LNCAP (cell line): ENCODE data around the gene ARHGEF38.

Experiments
- TF ChIP-seq, protein P1 (sequence below): fragments of 450-650 bp; IDR thresholded peaks from 2 replicates; pipeline ENCODE4 v1.5.1; 2017; ENCODE audit warnings: mild to moderate bottlenecking

The ARHGEF38 gene

DNA sequence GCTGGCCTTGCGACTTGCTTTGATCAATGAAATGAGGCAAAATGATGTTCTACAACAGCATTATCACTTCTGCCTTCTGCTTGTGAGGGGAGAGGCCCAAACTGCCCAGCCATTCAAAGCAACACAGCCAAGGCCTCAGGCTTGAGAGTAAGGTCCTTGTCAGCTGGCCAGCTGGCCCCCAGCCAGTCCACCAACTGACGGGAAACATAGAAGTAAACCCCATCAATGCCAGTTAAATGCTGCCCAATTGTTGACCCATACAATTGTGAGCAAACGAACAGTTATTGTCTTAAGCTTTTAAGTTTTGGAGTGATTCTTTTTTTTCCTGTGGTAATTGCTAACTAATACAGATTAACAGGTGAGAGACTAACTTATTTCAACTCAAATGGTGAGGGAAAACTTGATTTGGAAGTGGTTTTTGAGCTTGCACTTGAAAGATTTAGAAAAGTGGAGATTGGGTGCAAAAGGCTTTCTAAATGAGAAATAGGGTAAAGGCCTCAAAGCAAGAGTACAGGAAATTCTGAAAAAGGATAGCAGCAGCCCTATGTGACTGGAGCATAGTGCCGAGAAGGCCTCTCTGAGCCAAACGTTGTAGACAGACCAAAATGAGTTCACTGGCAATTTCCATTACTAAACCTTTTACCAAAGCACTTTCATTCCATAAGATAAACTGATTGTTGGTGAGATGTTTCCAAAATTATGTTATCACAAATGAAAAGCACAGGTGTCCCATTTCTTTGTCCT, 66.9 kb downstream of the ARHGEF38 start:
- TF ChIP-seq, protein P1, sequence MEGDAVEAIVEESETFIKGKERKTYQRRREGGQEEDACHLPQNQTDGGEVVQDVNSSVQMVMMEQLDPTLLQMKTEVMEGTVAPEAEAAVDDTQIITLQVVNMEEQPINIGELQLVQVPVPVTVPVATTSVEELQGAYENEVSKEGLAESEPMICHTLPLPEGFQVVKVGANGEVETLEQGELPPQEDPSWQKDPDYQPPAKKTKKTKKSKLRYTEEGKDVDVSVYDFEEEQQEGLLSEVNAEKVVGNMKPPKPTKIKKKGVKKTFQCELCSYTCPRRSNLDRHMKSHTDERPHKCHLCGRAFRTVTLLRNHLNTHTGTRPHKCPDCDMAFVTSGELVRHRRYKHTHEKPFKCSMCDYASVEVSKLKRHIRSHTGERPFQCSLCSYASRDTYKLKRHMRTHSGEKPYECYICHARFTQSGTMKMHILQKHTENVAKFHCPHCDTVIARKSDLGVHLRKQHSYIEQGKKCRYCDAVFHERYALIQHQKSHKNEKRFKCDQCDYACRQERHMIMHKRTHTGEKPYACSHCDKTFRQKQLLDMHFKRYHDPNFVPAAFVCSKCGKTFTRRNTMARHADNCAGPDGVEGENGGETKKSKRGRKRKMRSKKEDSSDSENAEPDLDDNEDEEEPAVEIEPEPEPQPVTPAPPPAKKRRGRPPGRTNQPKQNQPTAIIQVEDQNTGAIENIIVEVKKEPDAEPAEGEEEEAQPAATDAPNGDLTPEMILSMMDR, result no peak

DNA sequence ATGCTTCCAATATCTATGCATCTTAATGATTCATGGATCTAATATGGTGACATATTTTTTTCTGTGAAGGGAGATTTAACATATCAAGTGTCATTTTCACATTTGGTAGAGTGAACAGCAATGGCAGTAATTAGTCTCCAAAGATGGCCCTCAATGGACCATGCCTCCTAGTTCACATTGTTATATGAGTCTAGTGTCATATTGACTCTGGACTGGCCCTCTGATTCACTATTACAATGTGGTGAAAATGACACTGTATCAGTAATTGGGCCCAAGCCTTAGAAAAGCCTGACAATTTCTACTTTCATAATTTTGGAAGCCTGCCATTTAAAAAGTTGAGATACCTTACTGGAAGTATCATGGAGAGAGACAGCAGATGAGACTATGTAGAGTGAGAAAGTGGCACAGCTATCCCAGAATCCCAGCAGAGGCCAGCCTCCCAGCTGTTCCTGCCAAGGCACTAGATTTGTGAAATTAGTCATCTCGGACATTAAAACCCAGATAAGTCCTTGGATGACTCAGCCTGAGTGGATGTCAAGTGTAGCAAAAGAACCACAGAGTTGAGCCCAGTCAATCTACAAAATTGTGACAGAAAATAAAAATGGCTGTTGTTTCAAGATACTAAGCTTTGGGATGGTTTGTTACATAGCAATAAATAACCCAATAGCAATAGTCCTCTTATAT, 68.4 kb downstream of the ARHGEF38 start:
- TF ChIP-seq, protein P1, result no peak

DNA sequence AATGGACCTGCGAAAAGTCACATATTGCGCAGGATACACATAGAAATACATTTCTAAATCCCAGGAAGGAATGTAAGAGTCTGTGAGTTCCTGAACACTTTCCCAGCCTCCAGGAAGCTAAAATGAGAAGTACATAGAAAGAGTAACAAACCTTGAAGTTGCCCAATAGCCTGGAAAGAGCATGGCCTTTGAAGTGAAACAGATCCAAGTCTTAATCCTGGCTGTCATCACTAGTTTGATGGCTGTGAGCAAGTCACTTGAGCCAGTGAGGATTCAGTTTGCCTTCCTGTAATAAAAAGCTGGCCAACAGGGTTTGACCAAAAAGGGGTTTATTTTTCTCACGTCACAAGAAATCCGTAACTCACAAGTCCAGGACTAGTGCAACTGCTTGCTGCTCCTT, 69.8 kb downstream of the ARHGEF38 start:
- TF ChIP-seq, protein P1, result no peak

DNA sequence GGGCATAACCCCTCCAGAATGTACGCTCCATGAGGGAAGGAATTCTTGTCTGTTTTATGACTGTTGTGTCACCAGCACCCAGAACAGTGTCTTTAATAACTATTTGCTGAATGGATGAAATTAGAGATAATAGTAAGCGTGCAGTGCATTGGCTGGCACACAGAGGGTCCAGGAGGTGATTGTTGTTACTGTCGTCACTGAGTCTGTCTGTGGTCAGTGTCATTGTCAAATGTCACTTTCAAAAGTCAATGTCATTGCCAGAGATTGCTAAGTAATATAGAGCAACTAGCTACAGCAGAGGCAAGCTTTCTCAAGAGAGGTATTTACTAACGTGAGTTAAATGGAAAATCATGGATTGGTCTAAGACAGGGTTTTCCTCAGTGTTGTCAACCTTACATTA, 70.7 kb downstream of the ARHGEF38 start:
- TF ChIP-seq, protein P1, result no peak

DNA sequence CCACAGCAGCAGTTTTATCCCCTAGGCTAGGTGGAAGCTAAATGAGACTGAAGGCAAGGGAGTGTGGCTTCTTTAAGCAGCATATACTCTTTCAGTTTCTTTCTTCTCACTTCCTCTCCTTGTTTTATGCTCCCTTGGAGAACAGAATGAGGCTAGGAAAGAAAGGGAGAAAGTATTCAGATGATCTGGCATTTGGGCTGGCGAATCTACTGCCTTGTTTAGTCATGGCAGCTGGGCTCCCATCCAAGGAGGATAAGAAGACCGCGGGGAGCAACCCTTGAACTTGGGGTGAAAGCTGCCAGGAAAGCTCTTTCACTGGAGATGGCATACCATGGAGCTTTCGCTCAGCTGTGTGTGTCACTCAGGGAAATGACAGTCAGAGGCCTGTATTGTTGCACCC, 72.1 kb downstream of the ARHGEF38 start:
- TF ChIP-seq, protein P1, result no peak

DNA sequence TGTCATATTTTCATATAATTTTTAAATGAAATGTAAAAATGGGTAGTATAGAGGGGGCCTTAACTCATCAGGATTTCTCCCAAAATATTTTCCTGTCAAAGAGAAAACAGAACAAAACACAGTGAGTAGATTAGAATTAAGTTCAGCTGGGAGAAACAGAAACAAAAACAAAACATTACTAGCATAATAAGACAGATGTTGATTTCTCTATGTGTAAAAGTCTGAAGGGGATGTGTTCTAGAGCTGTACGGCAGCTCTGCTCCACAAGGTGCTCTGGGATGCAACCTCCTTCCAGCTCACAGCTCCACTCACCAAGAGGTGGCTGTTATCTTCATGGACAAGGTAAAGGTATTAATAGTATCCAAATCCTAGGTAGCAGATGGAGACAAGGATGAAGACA, 72.8 kb downstream of the ARHGEF38 start:
- TF ChIP-seq, protein P1, result no peak

DNA sequence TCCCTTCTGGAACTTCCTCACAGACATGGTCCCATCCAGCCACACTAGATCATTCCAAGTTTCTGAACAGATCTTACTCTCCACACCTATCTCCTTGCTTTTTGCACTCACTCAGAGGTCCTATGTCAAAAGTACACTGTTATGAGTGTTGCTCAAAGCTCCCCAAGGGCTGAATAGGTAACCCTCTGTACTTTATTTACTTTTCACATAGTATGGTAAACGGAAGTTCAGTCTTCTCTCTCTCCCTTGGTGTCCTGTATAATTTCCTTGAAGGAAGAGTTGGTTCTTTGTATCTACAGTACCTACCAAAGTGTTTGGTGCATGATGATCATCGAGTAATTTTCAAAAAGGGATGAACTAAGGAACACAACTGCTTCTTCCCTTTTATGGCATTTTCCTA, 74.4 kb downstream of the ARHGEF38 start:
- TF ChIP-seq, protein P1, result no peak
